Measurements from ENCODE around the gene IRF2BP1. TPM values are rescaled to one million over a fixed set of nuclear protein-coding genes. Genes with fewer than 3 reads are reported as not detected.

IRF2BP1 gene
- total RNA-seq, 4 donors from 2014 or later = 17.1 to 40.6 (median 28.6) TPM

GRCh38 chr19:45931055-45931454, 45.1 kb upstream of the IRF2BP1 start:
- no peak overlapping the region for H3K4me3 ChIP-seq
- intact Hi-C loops (cut with DNase I; ENCODE audit: low total_unique reads) = no loop called here
- ATAC-seq (no peak), DNase-seq (no peak)
- H3K9me3 ChIP-seq = no peaks in the 10 kb centered on the region
- no peak overlapping the region for H3K27ac ChIP-seq
- peaks cover 0 to 7% of the 10 kb centered on the region in 2 donors for H3K4me1 ChIP-seq
- in situ Hi-C loops (cut with MboI; ENCODE audit: low sequenced_read_pairs in 4 of 4) = no loop called here
- peaks cover 17 to 26% (median 17%) of the 10 kb centered on the region in 3 donors for H3K27me3 ChIP-seq
- TF ChIP-seq CTCF (IDR thresholded peaks at IDR 0.05 in 4 of 5, conservative IDR thresholded peaks at IDR 0.05 in 1 of 5) (peak in 2 of 5 experiments; percentile 12), POLR2A (IDR thresholded peaks at IDR 0.05) (no peak)
- H3K36me3 ChIP-seq = no peaks in the 10 kb centered on the region

DNA sequence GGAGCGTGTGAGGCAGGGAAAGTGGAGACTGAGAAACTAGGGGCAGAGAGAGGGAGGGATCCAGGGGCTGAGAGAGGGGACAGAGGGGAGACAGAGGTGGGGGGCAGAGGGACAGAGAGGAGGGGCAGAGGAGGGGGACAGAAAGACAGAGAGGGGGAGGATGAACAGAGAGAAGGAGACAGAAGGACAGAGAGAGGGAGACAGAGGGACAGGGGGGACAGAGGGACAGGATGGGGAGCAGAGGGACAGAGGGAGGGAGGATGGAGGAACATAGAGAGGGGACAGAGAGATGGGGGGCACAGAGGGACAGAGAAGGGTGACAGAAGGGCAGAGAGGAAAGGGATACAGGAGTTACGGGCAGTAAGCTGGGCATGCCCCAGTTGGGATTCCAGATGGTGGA, 43.3 kb upstream of the IRF2BP1 start:
- no peak overlapping the region for H3K4me3 ChIP-seq
- H3K27ac ChIP-seq = no peak overlapping the region
- in situ Hi-C loops (cut with MboI; ENCODE audit: low sequenced_read_pairs in 4 of 4) = no loop called here
- no peaks in the 10 kb centered on the region for H3K9me3 ChIP-seq
- intact Hi-C loops (cut with DNase I; ENCODE audit: low total_unique reads) = loop anchor here (5.0 kb wide), 1 partner anchor 88 kb away; no protein-coding TSS in a partner anchor
- H3K36me3 ChIP-seq = no peaks in the 10 kb centered on the region
- H3K27me3 ChIP-seq = peaks cover 5 to 9% (median 5%) of the 10 kb centered on the region in 3 donors
- no peak for TF ChIP-seq CTCF (IDR thresholded peaks at IDR 0.05 in 4 of 5, conservative IDR thresholded peaks at IDR 0.05 in 1 of 5)
- no peak for TF ChIP-seq POLR2A (IDR thresholded peaks at IDR 0.05)
- no peak for ATAC-seq
- DNase-seq = no peak
- peaks cover 0 to 7% of the 10 kb centered on the region in 2 donors for H3K4me1 ChIP-seq

DNA sequence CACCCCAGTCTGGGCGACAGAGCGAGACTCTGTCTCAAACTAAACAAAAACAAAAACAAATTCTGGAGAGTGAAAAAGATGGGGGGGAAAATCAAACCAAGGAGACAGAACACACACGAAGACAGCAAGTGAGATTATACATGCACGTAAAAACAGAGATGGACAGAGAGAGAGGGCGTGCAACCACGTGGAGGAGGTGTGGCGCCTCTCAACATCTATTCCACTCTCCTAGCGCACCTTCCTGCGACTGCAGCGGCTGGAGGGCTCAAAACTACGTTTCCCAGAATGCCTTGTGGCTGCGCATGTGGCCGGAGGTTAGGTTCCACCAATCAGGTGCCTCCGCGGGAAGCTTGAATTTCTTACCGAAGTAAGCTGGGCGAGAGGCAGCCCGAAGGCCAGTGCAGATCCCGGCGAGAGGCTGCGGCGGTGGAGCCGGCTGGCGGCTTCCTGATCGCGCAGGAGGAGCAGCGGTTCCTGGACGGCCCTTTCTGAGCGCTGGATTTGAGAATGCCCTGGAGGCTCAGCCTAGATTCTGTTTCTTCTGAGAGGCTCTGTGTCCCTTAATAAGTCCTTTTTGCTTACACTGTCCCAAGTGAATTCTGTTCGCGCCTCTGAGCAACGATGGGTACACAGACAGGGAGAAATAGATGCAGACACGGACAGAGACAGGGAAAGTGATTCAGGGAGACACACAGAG, 41.8 kb upstream of the IRF2BP1 start:
- in situ Hi-C loops (cut with MboI; ENCODE audit: low sequenced_read_pairs in 4 of 4) = no loop called here
- intact Hi-C loops (cut with DNase I; ENCODE audit: low total_unique reads) = loop anchor here (1.0 to 5.0 kb wide), 3 partner anchors 25 to 90 kb away; partner anchors contain the start of genes CCDC61 and MYPOP

DNA sequence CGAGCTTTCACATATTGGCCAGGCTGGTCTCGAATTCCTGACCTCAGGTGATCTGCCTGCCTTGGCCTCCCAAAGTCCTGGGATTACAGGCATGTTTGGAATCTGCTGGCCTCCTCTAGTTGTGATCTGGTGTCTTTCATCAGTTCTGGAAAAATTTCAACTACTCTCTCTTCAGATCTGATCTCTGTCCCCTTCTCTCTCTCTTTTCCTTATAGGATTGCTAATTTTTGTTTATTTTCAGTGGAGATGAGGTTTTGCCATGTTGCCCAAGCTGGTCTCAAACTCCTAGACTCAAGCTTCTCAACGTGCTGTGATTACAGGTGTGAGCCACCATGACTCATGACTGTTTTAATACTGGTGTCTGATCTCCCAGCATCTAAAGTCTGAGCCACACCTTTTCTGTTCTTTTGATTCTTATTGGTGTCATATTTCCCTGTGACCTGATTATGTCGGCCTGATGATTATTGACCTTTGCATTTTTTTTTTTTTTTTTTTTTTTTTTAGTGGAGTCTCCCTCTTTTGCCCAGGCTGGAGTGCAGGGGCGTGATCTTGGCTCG, 39.0 kb upstream of the IRF2BP1 start:
- DNase-seq = no peak

More for the DNA sequence above, 41.8 kb upstream of the IRF2BP1 start:
- Histone ChIP-seq H3K9me3 (no peaks in the 10 kb centered on the region), H3K36me3 (no peaks in the 10 kb centered on the region), H3K4me1 (peaks cover 0 to 7% of the 10 kb centered on the region in 2 donors), H3K4me3 (peak overlapping the region in 2 of 4 donors; percentile 0 to 15), H3K27me3 (no peaks in the 10 kb centered on the region), H3K27ac (no peak overlapping the region)
- peak in 1 of 5 experiments; percentile 9 for TF ChIP-seq CTCF (IDR thresholded peaks at IDR 0.05 in 4 of 5, conservative IDR thresholded peaks at IDR 0.05 in 1 of 5)
- TF ChIP-seq POLR2A (IDR thresholded peaks at IDR 0.05) = no peak
- peak; percentile 84 to 85 for DNase-seq
- ATAC-seq = peak; percentile 87 to 99

More for the DNA sequence above, 39.0 kb upstream of the IRF2BP1 start:
- no peak overlapping the region for H3K27ac ChIP-seq
- intact Hi-C loops (cut with DNase I; ENCODE audit: low total_unique reads) (loop anchor here (5.0 kb wide), 1 partner anchor 92 kb away; no protein-coding TSS in a partner anchor), in situ Hi-C loops (cut with MboI; ENCODE audit: low sequenced_read_pairs in 4 of 4) (no loop called here)
- H3K36me3 ChIP-seq = no peaks in the 10 kb centered on the region
- TF ChIP-seq CTCF (IDR thresholded peaks at IDR 0.05 in 4 of 5, conservative IDR thresholded peaks at IDR 0.05 in 1 of 5) = no peak
- TF ChIP-seq POLR2A (IDR thresholded peaks at IDR 0.05) = no peak
- ATAC-seq = no peak
- H3K9me3 ChIP-seq = no peaks in the 10 kb centered on the region
- no peak overlapping the region for H3K4me3 ChIP-seq
- H3K4me1 ChIP-seq = peaks cover 0 to 7% of the 10 kb centered on the region in 2 donors
- no peaks in the 10 kb centered on the region for H3K27me3 ChIP-seq
